GM06990 (cell line): ENCODE results near the gene SF3B1.
"Not testable (repeated sequence)": the region's sequence is repeated elsewhere in the genome, so short reads cannot be mapped to it uniquely, and the experiment has no call there.

Experiments
- DNase-seq: peaks from one replicate; pipeline ENCODE4 v3.0.0-alpha.2; 2011; ENCODE audit not compliant: insufficient read length; ENCODE audit errors: extremely low read depth
- H3K27me3 ChIP-seq: replicated peaks from 2 replicates; pipeline ENCODE4 v1.6.0; 2011; ENCODE audit warnings: low read length; ENCODE audit not compliant: control insufficient read depth, insufficient read depth
- H3K36me3 ChIP-seq: 2 replicates; pipeline ENCODE4 v1.5.1; 2011; ENCODE audit warnings: low read length; ENCODE audit not compliant: control insufficient read depth, insufficient read depth
- H3K4me3 ChIP-seq: replicated peaks from 2 replicates; pipeline ENCODE4 v1.5.1; 2011; ENCODE audit warnings: low read depth, mild to moderate bottlenecking, control low read depth, low read length
- TF ChIP-seq, protein P1 (sequence below): IDR thresholded peaks from 2 replicates; pipeline ENCODE4 v1.5.1; 2011; ENCODE audit warnings: low read length, control low read depth, mild to moderate bottlenecking, inconsistent platforms; ENCODE audit not compliant: insufficient read depth, poor library complexity, severe bottlenecking

SF3B1 gene

DNA sequence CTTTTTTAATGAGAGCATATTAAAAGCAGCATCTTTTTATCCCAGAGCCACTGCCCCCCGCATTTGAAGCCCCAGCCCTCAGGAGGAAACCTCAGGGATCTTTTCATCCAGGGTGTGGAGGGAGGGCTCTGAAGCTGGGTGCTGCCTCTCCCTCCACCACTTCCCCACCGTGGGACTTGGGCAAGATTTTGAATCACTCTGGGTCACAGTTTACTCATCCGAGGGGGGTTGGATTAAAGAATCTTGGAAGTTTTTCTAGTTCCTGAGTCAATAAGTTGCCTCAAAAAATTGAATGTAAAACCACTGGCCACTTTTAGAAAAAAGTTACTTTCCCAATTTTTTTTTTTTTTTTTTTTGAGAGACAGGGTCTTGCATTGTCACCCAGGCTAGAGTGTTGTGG is 62.2 kb downstream of the SF3B1 start:
- H3K36me3 ChIP-seq: no peaks in the 10 kb centered on the region
- H3K4me3 ChIP-seq: no peak overlapping the region
- TF ChIP-seq, protein P1, sequence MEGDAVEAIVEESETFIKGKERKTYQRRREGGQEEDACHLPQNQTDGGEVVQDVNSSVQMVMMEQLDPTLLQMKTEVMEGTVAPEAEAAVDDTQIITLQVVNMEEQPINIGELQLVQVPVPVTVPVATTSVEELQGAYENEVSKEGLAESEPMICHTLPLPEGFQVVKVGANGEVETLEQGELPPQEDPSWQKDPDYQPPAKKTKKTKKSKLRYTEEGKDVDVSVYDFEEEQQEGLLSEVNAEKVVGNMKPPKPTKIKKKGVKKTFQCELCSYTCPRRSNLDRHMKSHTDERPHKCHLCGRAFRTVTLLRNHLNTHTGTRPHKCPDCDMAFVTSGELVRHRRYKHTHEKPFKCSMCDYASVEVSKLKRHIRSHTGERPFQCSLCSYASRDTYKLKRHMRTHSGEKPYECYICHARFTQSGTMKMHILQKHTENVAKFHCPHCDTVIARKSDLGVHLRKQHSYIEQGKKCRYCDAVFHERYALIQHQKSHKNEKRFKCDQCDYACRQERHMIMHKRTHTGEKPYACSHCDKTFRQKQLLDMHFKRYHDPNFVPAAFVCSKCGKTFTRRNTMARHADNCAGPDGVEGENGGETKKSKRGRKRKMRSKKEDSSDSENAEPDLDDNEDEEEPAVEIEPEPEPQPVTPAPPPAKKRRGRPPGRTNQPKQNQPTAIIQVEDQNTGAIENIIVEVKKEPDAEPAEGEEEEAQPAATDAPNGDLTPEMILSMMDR: no peak
- H3K27me3 ChIP-seq: no peaks in the 10 kb centered on the region; the same call in 1 of the 2 replicates
- DNase-seq: no peak

DNA sequence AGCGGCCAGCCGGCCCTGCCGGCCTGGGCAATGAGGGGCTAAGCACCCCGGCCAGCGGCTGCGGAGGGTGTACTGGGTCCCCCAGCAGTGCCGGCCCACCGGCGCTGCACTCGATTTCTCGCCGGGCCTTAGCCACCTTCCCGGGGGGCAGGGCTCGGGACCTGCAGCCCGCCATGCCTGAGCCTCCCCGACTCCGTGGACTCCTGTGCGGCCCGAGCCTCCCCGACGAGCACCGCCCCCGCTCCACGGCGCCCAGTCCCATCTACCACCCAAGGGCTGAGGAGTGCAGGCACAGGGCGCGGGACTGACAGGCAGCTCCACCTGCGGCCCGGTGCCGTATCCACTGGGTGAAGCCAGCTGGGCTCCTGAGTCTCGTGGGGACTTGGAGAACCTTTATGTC is 64.2 kb downstream of the SF3B1 start:
- DNase-seq, H3K36me3 ChIP-seq, H3K27me3 ChIP-seq, H3K4me3 ChIP-seq: not testable (repeated sequence)

DNA sequence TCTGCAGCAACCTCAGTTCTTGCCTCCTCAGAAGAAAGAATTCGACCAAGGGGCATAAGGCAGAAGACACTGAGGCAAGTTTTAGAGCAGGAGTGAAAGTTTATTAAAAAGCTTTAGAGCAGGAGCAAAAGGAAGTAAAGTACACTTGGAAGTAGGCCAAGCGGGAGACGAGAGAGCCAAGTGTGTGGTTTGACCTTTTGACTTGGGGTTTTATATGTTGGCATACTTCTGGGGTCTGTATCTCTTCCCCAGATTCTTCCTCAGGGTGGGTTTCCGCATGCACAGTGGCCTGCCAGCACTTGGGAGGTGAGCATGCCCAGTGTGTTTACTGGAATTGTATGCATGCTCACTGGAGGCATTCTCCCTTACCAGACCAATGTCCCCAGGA is 64.9 kb downstream of the SF3B1 start:
- DNase-seq: no peak
- TF ChIP-seq, protein P1: no peak
- no peaks in the 10 kb centered on the region; the same call in 1 of the 2 replicates for H3K27me3 ChIP-seq
- no peak overlapping the region for H3K4me3 ChIP-seq
- H3K36me3 ChIP-seq: no peaks in the 10 kb centered on the region

DNA sequence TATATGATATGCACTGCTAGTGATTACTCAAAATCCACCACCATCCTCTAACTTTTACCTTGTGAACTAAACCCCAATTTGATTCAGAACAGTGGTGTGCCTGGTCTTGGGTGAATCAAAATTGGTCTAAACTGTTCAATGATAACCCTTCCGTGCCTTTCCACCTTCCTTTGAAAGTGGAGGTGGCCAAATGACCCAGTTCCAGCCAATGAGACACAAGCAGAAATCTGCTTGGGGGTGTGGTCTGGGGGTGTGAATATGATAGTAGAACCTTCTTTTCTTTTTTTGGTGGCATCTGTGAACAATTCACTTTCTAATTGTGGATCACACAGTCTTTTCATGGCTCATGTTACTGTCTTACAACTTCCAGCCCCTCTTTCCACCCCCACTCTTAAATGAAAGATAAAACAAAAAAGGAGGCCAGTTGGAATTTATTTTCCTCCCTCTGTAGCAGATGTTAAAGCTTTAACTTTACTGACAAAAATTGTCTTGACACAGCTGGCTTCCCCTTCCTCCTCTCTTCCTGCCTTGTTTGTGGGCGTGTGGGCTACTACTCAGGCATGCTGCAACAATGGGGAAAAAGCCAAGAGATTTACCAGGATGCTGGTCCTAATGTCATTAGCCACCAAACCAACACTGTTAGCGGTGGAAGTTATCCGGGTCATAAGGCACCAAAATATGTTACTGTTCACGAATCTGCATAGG is 65.4 kb downstream of the SF3B1 start:
- Histone ChIP-seq H3K27me3 (no peaks in the 10 kb centered on the region; the same call in 1 of the 2 replicates), H3K36me3 (no peaks in the 10 kb centered on the region), H3K4me3 (no peak overlapping the region)
- no peak for DNase-seq
- TF ChIP-seq, protein P1: no peak

DNA sequence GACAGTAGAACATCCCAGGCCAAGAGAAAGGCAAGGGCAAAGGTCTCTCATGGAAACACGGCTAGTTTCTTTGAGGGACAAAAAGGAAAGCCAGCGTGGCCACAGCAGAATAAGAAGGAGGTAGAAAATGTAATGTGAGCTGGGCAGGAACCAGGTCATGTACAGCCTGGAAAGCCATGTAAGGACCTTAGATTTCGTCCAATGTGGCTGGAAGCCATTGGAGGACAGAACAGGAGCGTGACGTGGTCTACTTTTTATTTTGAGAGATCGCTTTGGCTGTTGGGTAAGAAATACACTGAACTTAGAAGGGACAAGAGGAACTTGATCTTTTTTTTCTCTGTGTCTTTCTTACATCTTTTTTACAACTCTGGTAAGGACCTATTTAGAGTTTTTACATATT is 66.4 kb downstream of the SF3B1 start:
- DNase-seq: no peak
- TF ChIP-seq, protein P1: no peak
- Histone ChIP-seq H3K36me3 (no peaks in the 10 kb centered on the region), H3K4me3 (no peak overlapping the region), H3K27me3 (no peaks in the 10 kb centered on the region; the same call in 1 of the 2 replicates)

DNA sequence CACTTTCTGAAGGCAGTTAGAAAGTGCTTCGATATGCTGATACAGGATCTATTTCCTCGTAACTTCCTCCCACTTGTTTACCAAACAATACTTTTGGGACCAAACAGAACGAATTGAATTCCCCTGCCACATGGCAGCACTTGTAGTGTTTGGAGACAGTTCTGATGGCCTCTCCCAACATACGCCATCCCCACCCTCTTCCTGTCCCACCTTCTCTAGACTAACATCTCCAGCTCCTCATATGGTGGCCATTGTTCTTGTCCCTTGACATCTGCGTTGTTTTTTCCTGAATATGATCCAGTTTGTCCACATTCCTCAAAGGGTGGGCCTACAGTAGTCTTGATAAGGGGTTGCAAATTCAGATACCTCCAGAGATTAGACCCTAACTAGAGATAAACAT is 70.8 kb downstream of the SF3B1 start:
- DNase-seq: no peak
- Histone ChIP-seq H3K27me3 (no peaks in the 10 kb centered on the region), H3K36me3 (no peaks in the 10 kb centered on the region), H3K4me3 (no peak overlapping the region)
- TF ChIP-seq, protein P1: no peak
